ENCODE measurements around the gene OSBPL10. TPM values are rescaled to one million over a fixed set of nuclear protein-coding genes. Genes with fewer than 3 reads are reported as not detected.

The OSBPL10 gene
- total RNA-seq, 1 donor: 29.0 TPM

- H3K4me3 ChIP-seq (ENCODE audit: insufficient read depth, low read length): no peak overlapping the region
- no peaks in the 10 kb centered on the region for H3K27me3 ChIP-seq (ENCODE audit: insufficient read depth, low read length)
- H3K36me3 ChIP-seq (ENCODE audit: insufficient read depth, low read length): no peaks in the 10 kb centered on the region
- no peaks in the 10 kb centered on the region for H3K9me3 ChIP-seq (ENCODE audit: low read depth, low read length)
- no peak overlapping the region for H3K4me2 ChIP-seq (ENCODE audit: insufficient read depth, low read length)
- TF ChIP-seq CTCF (IDR thresholded peaks at IDR 0.05; ENCODE audit: extremely low read depth, low read depth, low read length): no peak
- H3K79me2 ChIP-seq (ENCODE audit: insufficient read depth, low read length): no peaks in the 10 kb centered on the region
- H4K20me1 ChIP-seq (ENCODE audit: insufficient read depth, low read length): no peaks in the 10 kb centered on the region
- H3K27ac ChIP-seq (ENCODE audit: low read depth, low read length): no peak overlapping the region
- H2AFZ ChIP-seq (ENCODE audit: low read length): no peak overlapping the region
- DNase-seq (ENCODE audit: insufficient read length, low spot score, missing footprints): no peak
- H3K4me1 ChIP-seq (ENCODE audit: insufficient read depth, low read length): no peaks in the 10 kb centered on the region
Observed at GRCh38 chr3:31744913-31745312, 236.1 kb downstream of the OSBPL10 start.

GRCh38 chr3:31743331-31744089 is 237.6 kb downstream of the OSBPL10 start:
- Histone ChIP-seq H3K4me3 (ENCODE audit: insufficient read depth, low read length) (no peak overlapping the region), H3K79me2 (ENCODE audit: insufficient read depth, low read length) (no peaks in the 10 kb centered on the region), H3K4me1 (ENCODE audit: insufficient read depth, low read length) (no peaks in the 10 kb centered on the region), H3K27ac (ENCODE audit: low read depth, low read length) (no peak overlapping the region), H3K27me3 (ENCODE audit: insufficient read depth, low read length) (no peaks in the 10 kb centered on the region), H3K36me3 (ENCODE audit: insufficient read depth, low read length) (no peaks in the 10 kb centered on the region), H4K20me1 (ENCODE audit: insufficient read depth, low read length) (no peaks in the 10 kb centered on the region), H3K9me3 (ENCODE audit: low read depth, low read length) (no peaks in the 10 kb centered on the region), H2AFZ (ENCODE audit: low read length) (no peak overlapping the region), H3K4me2 (ENCODE audit: insufficient read depth, low read length) (no peak overlapping the region)
- DNase-seq (ENCODE audit: insufficient read length, low spot score, missing footprints): peak; percentile 48
- no peak for TF ChIP-seq CTCF (IDR thresholded peaks at IDR 0.05; ENCODE audit: extremely low read depth, low read depth, low read length)

- no peaks in the 10 kb centered on the region for H3K9me3 ChIP-seq (ENCODE audit: low read depth, low read length)
- H3K4me2 ChIP-seq (ENCODE audit: insufficient read depth, low read length): no peak overlapping the region
- H4K20me1 ChIP-seq (ENCODE audit: insufficient read depth, low read length): no peaks in the 10 kb centered on the region
- H3K79me2 ChIP-seq (ENCODE audit: insufficient read depth, low read length): no peaks in the 10 kb centered on the region
- H3K27me3 ChIP-seq (ENCODE audit: insufficient read depth, low read length): peaks cover 2% of the 10 kb centered on the region
- H3K4me1 ChIP-seq (ENCODE audit: insufficient read depth, low read length): no peaks in the 10 kb centered on the region
- no peak for TF ChIP-seq CTCF (IDR thresholded peaks at IDR 0.05; ENCODE audit: extremely low read depth, low read depth, low read length)
- H2AFZ ChIP-seq (ENCODE audit: low read length): no peak overlapping the region
- no peak for DNase-seq (ENCODE audit: insufficient read length, low spot score, missing footprints)
- H3K4me3 ChIP-seq (ENCODE audit: insufficient read depth, low read length): no peak overlapping the region
- H3K36me3 ChIP-seq (ENCODE audit: insufficient read depth, low read length): no peaks in the 10 kb centered on the region
- H3K27ac ChIP-seq (ENCODE audit: low read depth, low read length): no peak overlapping the region
Observed at GRCh38 chr3:31740397-31740796, 240.7 kb downstream of the OSBPL10 start.

- no peaks in the 10 kb centered on the region for H3K4me1 ChIP-seq (ENCODE audit: insufficient read depth, low read length)
- no peak for TF ChIP-seq CTCF (IDR thresholded peaks at IDR 0.05; ENCODE audit: extremely low read depth, low read depth, low read length)
- no peaks in the 10 kb centered on the region for H3K36me3 ChIP-seq (ENCODE audit: insufficient read depth, low read length)
- H4K20me1 ChIP-seq (ENCODE audit: insufficient read depth, low read length): no peaks in the 10 kb centered on the region
- H3K27me3 ChIP-seq (ENCODE audit: insufficient read depth, low read length): peaks cover 2% of the 10 kb centered on the region
- no peak overlapping the region for H2AFZ ChIP-seq (ENCODE audit: low read length)
- no peak overlapping the region for H3K4me3 ChIP-seq (ENCODE audit: insufficient read depth, low read length)
- no peaks in the 10 kb centered on the region for H3K9me3 ChIP-seq (ENCODE audit: low read depth, low read length)
- H3K4me2 ChIP-seq (ENCODE audit: insufficient read depth, low read length): no peak overlapping the region
- DNase-seq (ENCODE audit: insufficient read length, low spot score, missing footprints): no peak
- H3K27ac ChIP-seq (ENCODE audit: low read depth, low read length): no peak overlapping the region
- no peaks in the 10 kb centered on the region for H3K79me2 ChIP-seq (ENCODE audit: insufficient read depth, low read length)
Observed at GRCh38 chr3:31738412-31738811, 242.7 kb downstream of the OSBPL10 start.
